Measurements from ENCODE around the gene DMD. TPM values are rescaled to one million over a fixed set of nuclear protein-coding genes. Genes with fewer than 3 reads are reported as not detected.

DMD gene
- total and polyA plus RNA-seq, 3 experiments from 2014 or later: 0.03 to 0.48 (median 0.40) TPM

- Histone ChIP-seq H3K9me3 (ENCODE audit: low read length) (no peaks in the 10 kb centered on the region), H3K27me3 (ENCODE audit: insufficient read depth, low read length, poor library complexity, severe bottlenecking) (no peaks in the 10 kb centered on the region), H3K27ac (ENCODE audit: low read depth, low read length) (no peak overlapping the region), H3K36me3 (ENCODE audit: insufficient read depth, low read length) (no peaks in the 10 kb centered on the region), H3K4me3 (ENCODE audit: low read length) (no peak overlapping the region), H3K4me1 (ENCODE audit: insufficient read depth, low read length) (no peaks in the 10 kb centered on the region)
- no peaks in the 10 kb centered on the region for H3K4me1 Mint-ChIP-seq
- peaks cover 0 to 4% of the 10 kb centered on the region in 2 donors for H3K27me3 Mint-ChIP-seq
- no peaks in the 10 kb centered on the region for H3K36me3 Mint-ChIP-seq
- POLR2A ChIA-PET: no interaction called here
- no peak for DNase-seq
- H3K9me3 Mint-ChIP-seq: peaks cover 0 to 4% (median 3%) of the 10 kb centered on the region in 5 donors
- no peak overlapping the region for H3K27ac Mint-ChIP-seq
- CTCF ChIA-PET: no interaction called here
- H3K4me3 Mint-ChIP-seq: no peak overlapping the region
These were observed 1910.1 kb downstream of the DMD start for GRCh38 chrX:31301203-31301602.

GRCh38 chrX:31298916-31299315 lies 1912.4 kb downstream of the DMD start:
- no peaks in the 10 kb centered on the region for H3K4me1 ChIP-seq (ENCODE audit: insufficient read depth, low read length)
- H3K27ac Mint-ChIP-seq: no peak overlapping the region

GRCh38 chrX:31297881-31298280 lies 1913.5 kb downstream of the DMD start:
- H3K4me1 Mint-ChIP-seq: no peaks in the 10 kb centered on the region
- DNase-seq: no peak
- H3K27ac Mint-ChIP-seq: no peak overlapping the region
- CTCF ChIA-PET: no interaction called here
- no peak overlapping the region for H3K4me3 Mint-ChIP-seq
- H3K4me3 ChIP-seq (ENCODE audit: low read length): no peak overlapping the region
- H3K9me3 ChIP-seq (ENCODE audit: low read length): no peaks in the 10 kb centered on the region
- no peaks in the 10 kb centered on the region for H3K4me1 ChIP-seq (ENCODE audit: insufficient read depth, low read length)
- H3K27me3 ChIP-seq (ENCODE audit: insufficient read depth, low read length, poor library complexity, severe bottlenecking): no peaks in the 10 kb centered on the region
- H3K27ac ChIP-seq (ENCODE audit: low read depth, low read length): no peak overlapping the region
- H3K36me3 Mint-ChIP-seq: no peaks in the 10 kb centered on the region
- no peaks in the 10 kb centered on the region for H3K36me3 ChIP-seq (ENCODE audit: insufficient read depth, low read length)
- peaks cover 0 to 2% of the 10 kb centered on the region in 2 donors for H3K27me3 Mint-ChIP-seq
- POLR2A ChIA-PET: no interaction called here
- H3K9me3 Mint-ChIP-seq: peaks cover 0 to 4% (median 2%) of the 10 kb centered on the region in 5 donors

More at GRCh38 chrX:31298916-31299315, 1912.4 kb downstream of the DMD start:
- no peaks in the 10 kb centered on the region for H3K36me3 ChIP-seq (ENCODE audit: insufficient read depth, low read length)
- DNase-seq: no peak
- no peaks in the 10 kb centered on the region for H3K36me3 Mint-ChIP-seq
- H3K9me3 ChIP-seq (ENCODE audit: low read length): no peaks in the 10 kb centered on the region
- H3K27ac ChIP-seq (ENCODE audit: low read depth, low read length): no peak overlapping the region
- no peaks in the 10 kb centered on the region for H3K4me1 Mint-ChIP-seq
- CTCF ChIA-PET: no interaction called here
- H3K27me3 ChIP-seq (ENCODE audit: insufficient read depth, low read length, poor library complexity, severe bottlenecking): no peaks in the 10 kb centered on the region
- no peak overlapping the region for H3K4me3 ChIP-seq (ENCODE audit: low read length)
- peaks cover 0 to 4% of the 10 kb centered on the region in 2 donors for H3K27me3 Mint-ChIP-seq
- H3K4me3 Mint-ChIP-seq: no peak overlapping the region
- POLR2A ChIA-PET: no interaction called here
- peaks cover 0 to 4% (median 3%) of the 10 kb centered on the region in 5 donors for H3K9me3 Mint-ChIP-seq

- no peaks in the 10 kb centered on the region for H3K4me1 ChIP-seq (ENCODE audit: insufficient read depth, low read length)
- no peak overlapping the region for H3K4me3 Mint-ChIP-seq
- H3K9me3 Mint-ChIP-seq: peaks cover 0 to 5% (median 0%) of the 10 kb centered on the region in 5 donors
- ChIA-PET CTCF (no interaction called here), POLR2A (no interaction called here)
- H3K4me3 ChIP-seq (ENCODE audit: low read length): no peak overlapping the region
- H3K9me3 ChIP-seq (ENCODE audit: low read length): no peaks in the 10 kb centered on the region
- H3K36me3 ChIP-seq (ENCODE audit: insufficient read depth, low read length): no peaks in the 10 kb centered on the region
- no peaks in the 10 kb centered on the region for H3K36me3 Mint-ChIP-seq
- no peaks in the 10 kb centered on the region for H3K4me1 Mint-ChIP-seq
- H3K27me3 ChIP-seq (ENCODE audit: insufficient read depth, low read length, poor library complexity, severe bottlenecking): no peaks in the 10 kb centered on the region
- no peak overlapping the region for H3K27ac Mint-ChIP-seq
- H3K27ac ChIP-seq (ENCODE audit: low read depth, low read length): no peak overlapping the region
- DNase-seq: no peak
- peaks cover 0 to 2% of the 10 kb centered on the region in 2 donors for H3K27me3 Mint-ChIP-seq
These were observed 1916.9 kb downstream of the DMD start for GRCh38 chrX:31294475-31294874.

- Histone ChIP-seq H3K4me3 (ENCODE audit: low read length) (no peak overlapping the region), H3K4me1 (ENCODE audit: insufficient read depth, low read length) (no peaks in the 10 kb centered on the region), H3K27me3 (ENCODE audit: insufficient read depth, low read length, poor library complexity, severe bottlenecking) (no peaks in the 10 kb centered on the region), H3K27ac (ENCODE audit: low read depth, low read length) (no peak overlapping the region), H3K9me3 (ENCODE audit: low read length) (no peaks in the 10 kb centered on the region), H3K36me3 (ENCODE audit: insufficient read depth, low read length) (no peaks in the 10 kb centered on the region)
- H3K27me3 Mint-ChIP-seq: peaks cover 0 to 2% of the 10 kb centered on the region in 2 donors
- no peak overlapping the region for H3K27ac Mint-ChIP-seq
- POLR2A ChIA-PET: no interaction called here
- H3K4me3 Mint-ChIP-seq: no peak overlapping the region
- CTCF ChIA-PET: no interaction called here
- no peaks in the 10 kb centered on the region for H3K4me1 Mint-ChIP-seq
- no peaks in the 10 kb centered on the region for H3K36me3 Mint-ChIP-seq
- H3K9me3 Mint-ChIP-seq: peaks cover 0 to 4% (median 0%) of the 10 kb centered on the region in 5 donors
- no peak for DNase-seq
These were observed 1917.9 kb downstream of the DMD start for GRCh38 chrX:31293409-31293808.

- no peaks in the 10 kb centered on the region for H3K36me3 ChIP-seq (ENCODE audit: insufficient read depth, low read length)
- CTCF ChIA-PET: no interaction called here
- no peaks in the 10 kb centered on the region for H3K27me3 ChIP-seq (ENCODE audit: insufficient read depth, low read length, poor library complexity, severe bottlenecking)
- Mint-ChIP-seq H3K27ac (no peak overlapping the region), H3K36me3 (no peaks in the 10 kb centered on the region), H3K9me3 (peaks cover 0 to 4% (median 1%) of the 10 kb centered on the region in 5 donors), H3K4me3 (no peak overlapping the region), H3K27me3 (no peaks in the 10 kb centered on the region), H3K4me1 (no peaks in the 10 kb centered on the region)
- no peaks in the 10 kb centered on the region for H3K9me3 ChIP-seq (ENCODE audit: low read length)
- H3K4me1 ChIP-seq (ENCODE audit: insufficient read depth, low read length): no peaks in the 10 kb centered on the region
- H3K27ac ChIP-seq (ENCODE audit: low read depth, low read length): no peak overlapping the region
- H3K4me3 ChIP-seq (ENCODE audit: low read length): no peak overlapping the region
- no peak for DNase-seq
- POLR2A ChIA-PET: no interaction called here
These were observed 1920.2 kb downstream of the DMD start for GRCh38 chrX:31291131-31291530.

- POLR2A ChIA-PET: no interaction called here
- no peak overlapping the region for H3K4me3 ChIP-seq (ENCODE audit: low read length)
These were observed 1923.5 kb downstream of the DMD start for GRCh38 chrX:31287861-31288260.

GRCh38 chrX:31280580-31280979 lies 1930.8 kb downstream of the DMD start:
- Histone ChIP-seq H3K27ac (ENCODE audit: low read depth, low read length) (no peak overlapping the region), H3K36me3 (ENCODE audit: insufficient read depth, low read length) (no peaks in the 10 kb centered on the region), H3K27me3 (ENCODE audit: insufficient read depth, low read length, poor library complexity, severe bottlenecking) (no peaks in the 10 kb centered on the region), H3K4me1 (ENCODE audit: insufficient read depth, low read length) (no peaks in the 10 kb centered on the region), H3K4me3 (ENCODE audit: low read length) (no peak overlapping the region), H3K9me3 (ENCODE audit: low read length) (no peaks in the 10 kb centered on the region)
- ChIA-PET CTCF (no interaction called here), POLR2A (no interaction called here)
- no peaks in the 10 kb centered on the region for H3K27me3 Mint-ChIP-seq
- H3K9me3 Mint-ChIP-seq: no peaks in the 10 kb centered on the region
- no peak for DNase-seq
- no peaks in the 10 kb centered on the region for H3K36me3 Mint-ChIP-seq
- H3K4me3 Mint-ChIP-seq: no peak overlapping the region
- no peaks in the 10 kb centered on the region for H3K4me1 Mint-ChIP-seq
- H3K27ac Mint-ChIP-seq: no peak overlapping the region

More at GRCh38 chrX:31287861-31288260, 1923.5 kb downstream of the DMD start:
- Histone ChIP-seq H3K4me1 (ENCODE audit: insufficient read depth, low read length) (no peaks in the 10 kb centered on the region), H3K27ac (ENCODE audit: low read depth, low read length) (no peak overlapping the region), H3K9me3 (ENCODE audit: low read length) (no peaks in the 10 kb centered on the region), H3K27me3 (ENCODE audit: insufficient read depth, low read length, poor library complexity, severe bottlenecking) (no peaks in the 10 kb centered on the region), H3K36me3 (ENCODE audit: insufficient read depth, low read length) (no peaks in the 10 kb centered on the region)
- Mint-ChIP-seq H3K27ac (no peak overlapping the region), H3K4me3 (no peak overlapping the region), H3K36me3 (no peaks in the 10 kb centered on the region), H3K27me3 (no peaks in the 10 kb centered on the region), H3K9me3 (peaks cover 0 to 4% (median 1%) of the 10 kb centered on the region in 5 donors), H3K4me1 (no peaks in the 10 kb centered on the region)
- no peak for DNase-seq
- CTCF ChIA-PET: no interaction called here

GRCh38 chrX:31279359-31279758 lies 1932.0 kb downstream of the DMD start:
- H3K4me1 Mint-ChIP-seq: no peaks in the 10 kb centered on the region
- Histone ChIP-seq H3K27ac (ENCODE audit: low read depth, low read length) (no peak overlapping the region), H3K27me3 (ENCODE audit: insufficient read depth, low read length, poor library complexity, severe bottlenecking) (no peaks in the 10 kb centered on the region), H3K4me1 (ENCODE audit: insufficient read depth, low read length) (no peaks in the 10 kb centered on the region), H3K4me3 (ENCODE audit: low read length) (no peak overlapping the region), H3K36me3 (ENCODE audit: insufficient read depth, low read length) (no peaks in the 10 kb centered on the region), H3K9me3 (ENCODE audit: low read length) (no peaks in the 10 kb centered on the region)
- POLR2A ChIA-PET: no interaction called here
- no peak overlapping the region for H3K4me3 Mint-ChIP-seq
- no peaks in the 10 kb centered on the region for H3K36me3 Mint-ChIP-seq
- H3K27me3 Mint-ChIP-seq: no peaks in the 10 kb centered on the region
- CTCF ChIA-PET: no interaction called here
- no peaks in the 10 kb centered on the region for H3K9me3 Mint-ChIP-seq
- no peak for DNase-seq
- H3K27ac Mint-ChIP-seq: no peak overlapping the region

Data from CD8-positive, alpha-beta memory T cell (primary cell).